HepG2 (cell line): Measurements from ENCODE around the gene WIPF2. TPM values are rescaled to one million over a fixed set of nuclear protein-coding genes. Genes with fewer than 3 reads are reported as not detected.
A peak's percentile ranks its signal among the peaks of the same experiment; 100 is the strongest.

Experiments
- ATF7 ChIP-seq, 2 experiments: fragments of 450-650 bp in 1 of 2; sonication (generic) in 1 of 2; formaldehyde crosslinking in 1 of 2; IDR thresholded peaks; 2 replicates each; pipeline versions ENCODE4 v1.4.0 to v1.6.1; 2016 to 2020; ENCODE audit warnings: antibody characterized with exemption in 1 of 2, mild to moderate bottlenecking in 1 of 2, missing genetic modification reagents in 1 of 2
- CBX5 ChIP-seq: sonication (generic); formaldehyde crosslinking; IDR thresholded peaks from 2 replicates; pipeline ENCODE4 v1.4.0; 2020; ENCODE audit warnings: missing genetic modification reagents, borderline replicate concordance
- CHCHD3 ChIP-seq: sonication (generic); formaldehyde crosslinking; IDR thresholded peaks from 2 replicates; pipeline ENCODE4 v1.8.0; 2022; ENCODE audit warnings: mild to moderate bottlenecking, missing genetic modification reagents, moderate library complexity
- ISX ChIP-seq: sonication (generic); formaldehyde crosslinking; conservative IDR thresholded peaks from 2 replicates; pipeline ENCODE4 v1.5.0; 2020; ENCODE audit warnings: missing genetic modification reagents
- KDM3A ChIP-seq: IDR thresholded peaks from 2 replicates; pipeline ENCODE4 v1.6.1; 2018; ENCODE audit warnings: low read depth, missing compliant biosample characterization
- KDM6A ChIP-seq: IDR thresholded peaks from 2 replicates; pipeline ENCODE4 v1.6.1; 2016; ENCODE audit warnings: low read depth
- MBNL3 ChIP-seq: fragments of 250-450 bp; sonication (Bioruptor Pico); conservative IDR thresholded peaks from 2 replicates; pipeline ENCODE4 v1.8.0; 2022; ENCODE audit warnings: mild to moderate bottlenecking, inconsistent platforms
- MEIS1 ChIP-seq: sonication (generic); formaldehyde crosslinking; IDR thresholded peaks from 2 replicates; pipeline ENCODE4 v1.9.0; 2021; ENCODE audit warnings: mild to moderate bottlenecking, missing genetic modification reagents, moderate library complexity, borderline replicate concordance
- NR2F2 ChIP-seq: IDR thresholded peaks from 2 replicates; pipeline ENCODE4 v1.6.1; 2012; ENCODE audit warnings: low read depth, inconsistent platforms, borderline replicate concordance
- REL ChIP-seq: sonication (generic); formaldehyde crosslinking; conservative IDR thresholded peaks from 2 replicates; pipeline ENCODE4 v1.8.0; 2022; ENCODE audit warnings: mild to moderate bottlenecking, missing genetic modification reagents, moderate library complexity
- SALL1 ChIP-seq: sonication (generic); formaldehyde crosslinking; IDR thresholded peaks from 2 replicates; pipeline ENCODE4 v1.8.0; 2022; ENCODE audit warnings: mild to moderate bottlenecking, missing genetic modification reagents
- SIN3B ChIP-seq: fragments of 150-350 bp; IDR thresholded peaks from 2 replicates; pipeline ENCODE4 v1.6.1; 2014; ENCODE audit warnings: low read length
- SKI ChIP-seq: fragments of 450-650 bp; IDR thresholded peaks from one replicate; pipeline ENCODE4 v1.6.1; 2018; ENCODE audit warnings: mild to moderate bottlenecking; ENCODE audit not compliant: partially characterized antibody
- SOX13 ChIP-seq, 3 experiments: fragments of 450-650 bp in 1 of 3; sonication (generic) in 1 of 3; formaldehyde crosslinking in 1 of 3; IDR thresholded peaks in 2 of 3; conservative IDR thresholded peaks in 1 of 3; 2 replicates each; pipeline versions ENCODE4 v1.5.0 to v1.6.1; 2016 to 2020; ENCODE audit warnings: antibody characterized with exemption in 1 of 3, mild to moderate bottlenecking in 1 of 3, missing compliant biosample characterization in 1 of 3, missing genetic modification reagents in 1 of 3, moderate library complexity in 1 of 3
- SP140L ChIP-seq: sonication (generic); formaldehyde crosslinking; IDR thresholded peaks from 2 replicates; pipeline ENCODE4 v1.4.0; 2020; ENCODE audit warnings: missing genetic modification reagents, borderline replicate concordance
- TFAP4 ChIP-seq: sonication (generic); IDR thresholded peaks from 2 replicates; pipeline ENCODE4 v1.6.1; 2016; ENCODE audit warnings: low read depth, borderline replicate concordance
- ZBTB20 ChIP-seq: sonication (generic); formaldehyde crosslinking; IDR thresholded peaks from 2 replicates; pipeline ENCODE4 v1.8.1; 2023; ENCODE audit warnings: missing genetic modification reagents, low read depth, mild to moderate bottlenecking, borderline replicate concordance
- ZBTB49 ChIP-seq: sonication (generic); formaldehyde crosslinking; IDR thresholded peaks from 2 replicates; pipeline ENCODE4 v1.4.0; 2020; ENCODE audit warnings: missing genetic modification reagents, borderline replicate concordance
- ZFP91 ChIP-seq: sonication (generic); formaldehyde crosslinking; IDR thresholded peaks from 2 replicates; pipeline ENCODE4 v1.9.0; 2022; ENCODE audit warnings: missing genetic modification reagents, mild to moderate bottlenecking, borderline replicate concordance
- ZMYM3 ChIP-seq: sonication (generic); formaldehyde crosslinking; IDR thresholded peaks from 2 replicates; pipeline ENCODE4 v1.5.1; 2020; ENCODE audit warnings: mild to moderate bottlenecking, missing genetic modification reagents
- ZNF432 ChIP-seq: sonication (generic); formaldehyde crosslinking; IDR thresholded peaks from 2 replicates; pipeline ENCODE4 v1.5.0; 2020; ENCODE audit warnings: missing genetic modification reagents, mild to moderate bottlenecking, borderline replicate concordance
- ZNF709 ChIP-seq: sonication (generic); formaldehyde crosslinking; IDR thresholded peaks from 2 replicates; pipeline ENCODE4 v1.5.0; 2020; ENCODE audit warnings: mild to moderate bottlenecking, missing genetic modification reagents
- ZNF773 ChIP-seq: sonication (generic); formaldehyde crosslinking; IDR thresholded peaks from 2 replicates; pipeline ENCODE4 v1.4.0; 2020; ENCODE audit warnings: missing genetic modification reagents, borderline replicate concordance
- ZNF83 ChIP-seq: sonication (generic); formaldehyde crosslinking; IDR thresholded peaks from 2 replicates; pipeline ENCODE4 v1.4.0; 2020; ENCODE audit warnings: missing genetic modification reagents, mild to moderate bottlenecking, borderline replicate concordance
- ZSCAN31 ChIP-seq: sonication (generic); formaldehyde crosslinking; IDR thresholded peaks from 2 replicates; pipeline ENCODE4 v1.5.0; 2020; ENCODE audit warnings: low read depth, mild to moderate bottlenecking, missing genetic modification reagents
- polyA plus RNA-seq, 8 experiments: library from polyadenylated mRNA; depleted of rRNA in 3 of 8; stranded (reverse) in 7 of 8; unstranded in 1 of 8; fragments of >200 nt; fragmentation: Illumina TruSeq in 4 of 8; extraction: Trizol in 4 of 8; gene quantifications; 2 replicates each; pipeline versions ENCODE4 v1.2.1 to v1.2.3, GENCODE V29; 2011 to 2016; ENCODE audit warnings: low read depth in 4 of 8, missing spikeins in 1 of 8, mixed read lengths in 1 of 8; ENCODE audit not compliant: insufficient read depth in 1 of 8
- total RNA-seq, 5 experiments: library from RNA; depleted of rRNA; stranded (reverse); fragments of >200 nt; fragmentation: Illumina TruSeq; extraction: Trizol; gene quantifications; 2 replicates each; pipeline ENCODE4 v1.2.3, GENCODE V29; 2016; ENCODE audit warnings: low read depth in 1 of 5

WIPF2 gene
- total and polyA plus RNA-seq, 2 of the 13 experiments (the other 11 are each of a cell fraction or from before 2014, with no cell fraction given), result 7.2 to 10.8 TPM

- TF ChIP-seq ZSCAN31 (CRISPR knock-in tag) (no peak), SIN3B (no peak), SALL1 (CRISPR knock-in tag) (peak; percentile 33; the same call in 1 of the 2 replicates), ZFP91 (no peak), CHCHD3 (CRISPR knock-in tag) (no peak), ZNF709 (CRISPR knock-in tag) (0 out of 2 replicates have a peak, but pooled peaks have one; percentile 53), ZMYM3 (no peak), ZNF83 (CRISPR knock-in tag) (no peak), ZBTB20 (CRISPR knock-in tag) (no peak), MBNL3 (CRISPR knock-in tag) (no peak), ATF7 (IDR thresholded peaks at IDR 0.05) (no peak), ATF7 (CRISPR knock-in tag; IDR thresholded peaks at IDR 0.05) (0 out of 2 replicates have a peak, but pooled peaks have one; percentile 45), KDM6A (CRISPR knock-in tag) (no peak), SP140L (CRISPR knock-in tag) (no peak), TFAP4 (no peak), KDM3A (CRISPR knock-in tag) (no peak), REL (no peak), ZNF432 (CRISPR knock-in tag) (no peak), ZBTB49 (CRISPR knock-in tag) (no peak), CBX5 (CRISPR knock-in tag) (no peak), ISX (CRISPR knock-in tag) (no peak), ZNF773 (CRISPR knock-in tag) (no peak), SKI (peak; percentile 54), NR2F2 (peak; percentile 99), MEIS1 (CRISPR knock-in tag) (no peak), SOX13 (IDR thresholded peaks at IDR 0.05) (no peak), SOX13 (CRISPR knock-in tag; conservative IDR thresholded peaks at IDR 0.05 in 1 of 2, IDR thresholded peaks at IDR 0.05 in 1 of 2) (peak in 1 of 2 experiments; percentile 21; a peak in 1 of 4 replicates)
These were observed 107.1 kb downstream of the WIPF2 start (continued) for GRCh38 chr17:40326014-40326831.
